HG03097 (cell line): ENCODE results near the gene SHANK2.

ENCODE experiments used
- ATAC-seq: cut with Tn5 transposase; IDR thresholded peaks from one replicate; pipeline ENCODE4 v1.9.1; 2021; ENCODE audit not compliant: unreplicated experiment, low FRiP score

The SHANK2 gene

GRCh38 chr11:71269603-71270511 lies 17.5 kb upstream of the SHANK2 start:
- no peak for ATAC-seq

- no peak for ATAC-seq
These were observed 16.4 kb upstream of the SHANK2 start for GRCh38 chr11:71268706-71269321.

- ATAC-seq = no peak
These were observed 15.5 kb upstream of the SHANK2 start for GRCh38 chr11:71267807-71268421.

- ATAC-seq = no peak
These were observed 13.9 kb upstream of the SHANK2 start for GRCh38 chr11:71266114-71266833.

DNA sequence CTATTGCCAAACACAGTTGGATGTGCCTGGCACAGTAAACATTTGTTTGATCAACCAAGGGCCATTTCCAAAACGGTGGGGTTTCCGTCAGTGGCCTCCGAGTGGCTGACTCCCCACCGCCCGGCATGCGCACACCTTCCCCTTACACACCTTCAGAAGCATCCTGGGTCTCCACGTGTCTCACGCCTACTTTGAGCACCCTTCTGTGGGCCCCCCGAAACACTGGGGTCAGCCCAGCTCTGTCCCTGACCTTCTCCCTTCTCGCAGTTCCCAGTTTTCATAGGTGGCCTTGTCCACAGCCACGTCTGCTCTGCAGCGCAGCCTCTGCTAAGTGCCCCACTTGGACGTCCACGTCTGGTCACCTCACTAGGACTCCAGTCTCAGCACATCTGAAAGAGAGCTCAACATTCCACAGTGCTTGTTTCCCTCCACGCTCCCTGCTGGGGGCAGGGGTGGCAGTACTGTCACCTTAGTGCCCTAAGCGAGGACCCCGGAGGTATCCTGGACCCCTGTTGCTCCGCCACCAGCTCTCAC lies 13.2 kb upstream of the SHANK2 start:
- ATAC-seq = no peak

DNA sequence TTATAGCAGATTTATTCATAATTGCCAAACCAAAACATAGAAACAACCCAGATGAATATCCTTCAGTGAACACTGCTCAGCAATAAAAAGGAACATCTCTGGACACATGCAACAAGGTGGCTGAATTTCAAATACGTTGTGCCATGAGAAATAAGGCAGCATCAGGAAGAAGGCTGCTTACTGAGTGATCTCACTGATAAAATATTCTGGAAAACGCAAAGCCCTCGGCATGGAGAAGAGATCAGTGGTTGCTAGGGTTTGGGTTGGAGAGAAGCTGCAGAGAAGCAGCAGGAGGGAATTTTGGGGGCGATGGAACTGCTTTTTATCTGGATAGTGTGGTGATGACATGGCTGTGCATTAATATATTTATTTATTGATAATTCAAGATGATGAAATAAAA lies 11.0 kb upstream of the SHANK2 start:
- ATAC-seq = no peak

DNA sequence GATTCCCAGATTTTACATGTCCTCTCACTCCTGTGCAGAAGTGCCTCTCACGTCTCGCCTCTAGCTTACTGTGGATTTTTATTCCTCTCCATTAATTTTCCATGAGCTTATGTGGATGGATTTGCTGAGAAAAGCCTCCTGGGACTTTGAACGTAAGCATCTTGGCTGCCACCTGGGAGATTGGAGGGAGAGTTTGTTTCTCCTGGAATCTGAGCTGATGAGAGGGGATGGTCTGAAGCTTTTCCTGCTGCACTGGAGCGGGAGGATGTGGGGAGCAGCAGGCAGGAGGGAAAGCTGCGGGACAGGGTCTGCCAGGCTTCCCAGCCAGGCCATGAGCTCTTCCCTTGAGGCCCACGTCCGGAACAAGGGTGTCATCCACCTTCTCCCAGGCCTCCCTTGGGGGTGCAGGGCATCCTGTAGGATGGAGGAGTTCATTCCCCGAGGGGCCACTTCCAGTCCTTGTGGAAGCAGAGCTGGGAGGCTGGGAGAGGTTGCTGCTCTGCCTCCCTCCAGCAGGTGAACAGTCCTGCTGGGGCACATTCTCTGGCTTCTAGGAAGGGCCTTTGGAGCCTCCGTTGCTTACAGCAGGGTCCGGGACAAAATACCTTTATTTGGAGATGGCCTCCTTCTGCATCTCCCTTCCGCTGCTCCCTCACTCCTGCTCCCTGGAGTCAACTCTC lies 3.6 kb upstream of the SHANK2 start:
- no peak for ATAC-seq

DNA sequence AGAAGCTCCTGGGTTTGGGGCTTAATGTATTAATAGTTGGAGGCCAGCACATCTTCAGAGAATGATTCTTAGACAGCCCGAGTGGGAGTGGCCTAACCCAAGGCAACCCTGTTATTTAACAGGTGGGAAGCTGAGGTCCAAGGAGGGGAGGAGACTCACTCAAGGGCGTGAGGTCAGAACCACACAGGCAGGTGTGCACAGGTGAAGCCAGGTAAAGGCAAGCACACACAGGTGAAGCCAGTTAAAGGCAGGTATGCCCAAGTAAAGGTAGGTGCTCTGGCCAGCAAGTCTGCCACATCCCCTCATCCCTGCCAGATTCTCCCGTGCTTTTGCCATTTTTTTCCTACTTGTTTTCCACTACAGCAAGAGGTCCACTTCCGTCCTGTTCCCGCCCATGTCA lies 2.9 kb upstream of the SHANK2 start:
- no peak for ATAC-seq

DNA sequence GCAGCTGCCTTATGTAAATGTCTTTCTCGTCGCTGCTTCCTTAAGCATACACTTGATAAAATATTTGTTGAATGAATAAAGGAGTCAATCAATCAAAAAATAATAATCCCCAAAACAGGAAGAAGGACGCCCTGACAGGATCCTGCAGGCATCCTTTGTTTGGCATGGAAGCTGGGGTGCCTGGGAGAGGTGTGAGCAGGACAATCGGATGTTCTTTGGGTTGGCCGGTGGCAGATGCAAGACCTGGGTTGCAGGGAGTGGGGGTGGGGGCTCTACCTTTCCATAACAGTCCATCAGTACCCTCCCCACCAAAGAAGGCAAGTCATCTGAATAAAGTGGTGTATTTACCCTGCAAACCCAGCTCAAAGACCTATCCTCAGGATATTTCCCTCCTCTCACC lies 1.4 kb upstream of the SHANK2 start:
- no peak for ATAC-seq

DNA sequence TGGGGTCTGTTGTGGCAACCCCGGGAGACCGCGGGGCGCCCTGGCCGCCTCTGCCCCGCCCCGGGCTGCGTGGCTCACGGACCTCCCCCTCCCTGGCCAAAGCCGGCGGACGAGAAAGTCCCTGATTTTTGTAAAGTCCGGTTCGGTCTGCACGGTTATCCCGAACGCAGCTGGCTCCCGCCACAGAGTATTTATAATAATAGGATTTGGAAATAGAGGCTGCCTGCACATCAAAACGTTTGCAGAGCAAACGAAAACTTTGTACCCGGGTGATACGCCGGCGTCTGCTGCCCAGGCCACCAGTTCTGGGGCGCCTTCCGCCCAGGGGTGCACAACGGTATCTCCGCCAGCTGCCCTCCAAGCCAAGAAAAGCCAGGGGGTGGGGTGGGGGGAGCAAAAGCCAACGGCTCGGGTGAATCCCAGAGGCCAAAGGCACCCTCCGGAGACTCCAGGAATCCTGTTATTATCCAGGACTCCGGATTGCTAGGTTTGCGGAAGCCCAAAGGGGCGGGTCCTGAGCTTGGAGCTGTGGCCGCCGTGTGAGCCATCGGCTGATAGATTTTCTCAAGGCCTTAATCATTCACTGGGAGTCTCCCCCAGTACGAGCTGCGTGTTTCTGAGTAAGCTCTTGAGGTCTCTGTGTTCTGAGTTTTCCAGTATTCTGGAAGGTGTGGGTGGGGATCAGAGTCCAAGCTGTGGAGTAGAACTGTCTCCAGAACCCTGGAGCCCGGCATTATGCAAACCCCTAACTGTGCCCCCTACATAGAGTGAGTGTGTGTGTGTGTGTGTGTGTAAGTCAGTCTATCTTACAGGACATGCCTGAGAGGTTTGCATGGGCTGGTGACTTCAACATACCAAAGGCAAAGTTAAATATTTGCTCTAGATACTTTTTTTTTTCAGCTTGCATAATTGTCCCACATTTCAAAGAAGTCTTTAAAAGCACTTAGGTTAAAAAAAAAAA lies 673 bp upstream of the SHANK2 start:
- ATAC-seq = no peak

GRCh38 chr11:71251761-71252268 lies 562 bp downstream of the SHANK2 start:
- no peak for ATAC-seq

DNA sequence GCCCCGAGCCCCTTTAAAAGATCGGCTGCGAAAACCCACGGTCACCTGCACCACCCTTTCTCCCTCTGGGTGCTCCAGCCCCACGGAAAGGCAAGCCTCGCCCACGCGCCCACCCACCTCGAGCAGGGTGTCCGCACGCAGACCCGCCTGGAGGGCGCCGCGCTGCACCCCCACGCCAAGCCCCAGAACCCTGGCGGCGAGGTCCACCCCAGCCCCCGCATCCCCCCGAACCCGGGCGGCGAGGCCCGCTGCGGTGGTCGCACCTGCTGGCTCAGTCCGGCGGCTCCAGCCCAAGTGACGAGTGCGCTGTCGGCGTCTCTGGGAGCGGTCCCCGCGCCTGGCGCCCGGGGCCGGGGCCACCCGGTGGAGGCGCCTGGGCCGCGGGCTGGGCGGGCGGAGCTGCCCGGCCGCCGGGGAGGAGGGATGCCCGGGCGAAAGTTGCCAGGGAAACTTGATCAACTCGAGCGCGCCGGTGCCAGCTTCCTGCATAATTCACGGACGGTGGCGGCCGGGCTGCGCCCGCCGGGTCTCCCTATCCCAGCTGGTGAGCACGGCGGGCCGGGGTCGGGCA lies 1.1 kb downstream of the SHANK2 start:
- ATAC-seq = no peak

- no peak for ATAC-seq
These were observed 1.7 kb downstream of the SHANK2 start for GRCh38 chr11:71250523-71251150.

DNA sequence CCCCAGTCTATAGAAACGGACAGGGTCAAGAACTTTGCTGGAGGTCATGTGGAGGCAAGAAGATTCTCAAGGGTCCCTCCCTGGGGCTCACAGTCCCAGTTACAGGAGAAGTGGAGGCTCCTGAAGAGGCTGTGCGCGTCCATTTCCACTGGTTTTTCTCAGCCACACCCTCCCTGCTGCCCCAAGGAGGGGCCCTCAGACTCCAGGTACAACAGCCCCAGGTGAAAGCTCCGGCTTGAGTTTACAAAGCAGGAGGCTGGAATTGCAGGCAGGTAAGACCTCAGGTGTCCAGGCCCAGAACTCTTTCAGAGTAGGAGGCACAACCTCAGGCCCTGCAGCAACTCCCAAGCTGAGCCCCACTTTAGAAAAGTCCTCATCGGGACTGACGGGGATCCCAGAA lies 3.1 kb downstream of the SHANK2 start:
- ATAC-seq = no peak

DNA sequence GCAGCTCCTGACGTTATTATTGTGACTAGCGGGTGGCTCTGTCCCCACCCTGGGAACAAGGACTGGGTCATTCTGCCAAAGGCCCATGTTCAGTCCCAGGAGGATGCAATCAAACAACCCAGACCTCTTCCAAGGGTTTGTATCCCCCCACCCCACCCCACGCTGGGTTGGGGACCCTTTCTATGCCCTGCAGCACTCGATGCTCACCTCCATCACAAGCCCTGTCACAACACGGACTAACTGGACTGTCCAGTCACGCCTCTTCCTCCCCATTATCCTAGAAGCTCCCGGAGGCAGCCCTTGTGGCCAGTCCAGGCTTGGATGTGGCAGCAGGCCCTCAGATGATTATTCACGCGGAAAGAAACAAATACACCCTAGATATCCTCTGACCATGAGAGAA lies 3.7 kb downstream of the SHANK2 start:
- no peak for ATAC-seq

DNA sequence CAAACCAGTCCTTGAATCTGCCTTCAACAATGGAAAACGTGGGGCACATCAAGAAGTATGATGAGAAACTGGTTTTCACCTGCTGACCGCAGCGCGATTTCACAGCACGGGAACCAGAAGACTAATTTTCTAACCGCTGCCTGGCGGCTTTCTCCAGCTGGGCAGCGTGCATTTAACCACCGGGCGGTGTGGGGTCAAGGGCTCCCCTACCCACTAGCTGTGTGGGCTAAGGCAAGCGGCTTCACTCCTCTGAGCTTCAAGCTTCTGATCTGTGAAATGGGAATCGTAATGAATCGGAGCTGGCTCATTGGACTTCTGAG lies 4.2 kb downstream of the SHANK2 start:
- no peak for ATAC-seq

DNA sequence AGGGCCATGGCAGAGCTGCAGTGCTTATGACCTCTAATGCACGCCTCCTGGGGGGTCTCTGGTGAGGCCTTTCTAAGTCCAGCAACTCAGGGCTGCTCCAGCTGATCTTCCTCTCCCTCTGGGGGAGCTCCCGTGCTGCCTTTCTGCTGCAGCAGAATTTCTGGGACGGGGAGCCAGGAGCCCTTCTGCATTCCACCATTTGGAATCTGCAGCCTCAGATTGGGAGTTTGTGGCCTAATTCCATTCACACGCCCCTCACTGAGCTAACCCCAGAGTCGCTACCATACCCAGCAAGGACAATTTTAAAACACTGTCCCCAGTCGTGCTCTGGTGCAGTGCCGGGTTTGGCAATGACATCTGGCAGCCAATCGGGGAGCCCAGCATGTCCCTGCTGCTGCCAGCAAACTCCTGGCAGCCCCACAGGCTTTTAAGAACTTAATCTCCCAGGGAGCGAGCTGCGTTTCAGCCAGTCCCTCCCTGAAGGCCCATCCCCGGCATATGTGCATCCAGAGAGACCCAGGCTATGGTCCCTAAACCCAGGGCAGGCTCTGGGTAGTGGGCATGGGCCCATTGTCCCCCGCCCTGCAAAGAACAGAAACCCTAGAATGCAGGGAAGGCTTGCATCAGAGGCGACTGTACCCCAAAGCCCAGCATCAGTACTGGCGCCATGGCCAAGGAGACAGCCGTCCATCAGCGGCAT lies 4.7 kb downstream of the SHANK2 start:
- no peak for ATAC-seq

- ATAC-seq = no peak
These were observed 5.8 kb downstream of the SHANK2 start for GRCh38 chr11:71246559-71246958.
